Small intestine (tissue), 7 donors: ENCODE data around the gene TREH. TPM values are rescaled to one million over a fixed set of nuclear protein-coding genes. Genes with fewer than 3 reads are reported as not detected.

ENCODE experiments used
- DNase-seq, 2 donors: peaks; one replicate each; pipeline versions ENCODE4 v3.0.0 to v3.0.0-alpha.2; 2013
- FAIRE-seq: peaks from 2 replicates; lab custom pipeline; 2012; peaks lifted over from hg19 to GRCh38; lab: Jason Lieb, UNC
- H3K27ac ChIP-seq, 3 donors: one replicate each; pipeline ENCODE4 v1.5.1; 2013; ENCODE audit warnings: low read length in 2 of 3, mild to moderate bottlenecking in 2 of 3, control low read depth in 1 of 3, inconsistent platforms in 1 of 3, low read depth in 1 of 3, moderate library complexity in 1 of 3
- H3K27me3 ChIP-seq, 3 donors: one replicate each; pipeline ENCODE4 v1.6.1; 2013; ENCODE audit warnings: low read length in 3 of 3, inconsistent platforms in 1 of 3; ENCODE audit not compliant: control insufficient read depth in 3 of 3, insufficient read depth in 3 of 3
- H3K36me3 ChIP-seq, 3 donors: one replicate each; pipeline ENCODE4 v1.6.1; 2013; ENCODE audit warnings: low read length in 3 of 3, inconsistent platforms in 1 of 3, low read depth in 1 of 3, mild to moderate bottlenecking in 1 of 3, moderate library complexity in 1 of 3; ENCODE audit not compliant: control insufficient read depth in 3 of 3, insufficient read depth in 2 of 3
- H3K4me1 ChIP-seq, 3 donors: one replicate each; pipeline ENCODE4 v1.6.1; 2013; ENCODE audit warnings: low read length in 2 of 3, inconsistent platforms in 1 of 3, low read depth in 1 of 3, mild to moderate bottlenecking in 1 of 3, moderate library complexity in 1 of 3; ENCODE audit not compliant: control insufficient read depth in 3 of 3, insufficient read depth in 2 of 3
- H3K4me3 ChIP-seq, 3 donors: one replicate each; pipeline ENCODE4 v1.5.1; 2013; ENCODE audit warnings: low read length in 3 of 3, control low read depth in 1 of 3, inconsistent platforms in 1 of 3, low read depth in 1 of 3, mild to moderate bottlenecking in 1 of 3, moderate library complexity in 1 of 3
- H3K9me3 ChIP-seq, 2 donors: one replicate each; pipeline ENCODE4 v1.6.1; 2013; ENCODE audit warnings: low read depth in 1 of 2, low read length in 1 of 2; ENCODE audit not compliant: control insufficient read depth in 2 of 2, insufficient read depth in 1 of 2
- WGBS, 3 donors: extraction: QIAGEN DNeasy Blood & Tissue Kit; methylation state at CpG; one replicate each; pipeline ENCODE4 v1.1.7; 2013; 5-methylcytosine and 5-hydroxymethylcytosine counted together
- polyA plus RNA-seq, 4 donors: library from polyadenylated mRNA; stranded (reverse) in 3 of 4; unstranded in 1 of 4; fragments of 200-250 nt in 3 of 4; fragments of 120-200 nt in 1 of 4; gene quantifications; one replicate each; pipeline versions ENCODE4 v1.2.1 to v1.2.3, GENCODE V29; 2013
- donor health status: healthy with polysubstance abuse.
- donor health status: control.
- donor health status: control.
- donor health status: Bipolar disorder and iron deficiency.
- donor health status: healthy.

TREH gene
- polyA plus RNA-seq, 4 donors: 14.6 to 102 (median 76.3) TPM

GRCh38 chr11:118625036-118625690 is 54.3 kb downstream of the TREH start:
- H3K4me3 ChIP-seq: no peak overlapping the region
- peaks cover 4 to 33% (median 16%) of the 10 kb centered on the region in 3 donors for H3K4me1 ChIP-seq
- H3K9me3 ChIP-seq: no peaks in the 10 kb centered on the region
- H3K27me3 ChIP-seq: peaks cover 0 to 2% (median 0%) of the 10 kb centered on the region in 3 donors
- H3K27ac ChIP-seq: peak overlapping the region in 1 of 3 donors; percentile 6
- DNase-seq (no peak), FAIRE-seq (no peak)
- peaks cover 0 to 41% (median 0%) of the 10 kb centered on the region in 3 donors for H3K36me3 ChIP-seq
- 28 to 60% (median 43%) methylated on average over 6 of the region's 6 CpGs for WGBS, 3 donors

GRCh38 chr11:118623269-118623655 is 56.2 kb downstream of the TREH start:
- Histone ChIP-seq H3K27me3 (peaks cover 0 to 2% (median 0%) of the 10 kb centered on the region in 3 donors), H3K9me3 (no peaks in the 10 kb centered on the region), H3K4me3 (no peak overlapping the region), H3K36me3 (peaks cover 0 to 33% (median 0%) of the 10 kb centered on the region in 3 donors), H3K4me1 (peaks cover 2 to 30% (median 16%) of the 10 kb centered on the region in 3 donors), H3K27ac (peak overlapping the region in 2 of 3 donors; percentile 19 to 76)
- FAIRE-seq (no peak), DNase-seq (no peak)
- WGBS, 3 donors: 20 to 43% (median 37%) methylated on average over 4 of the region's 4 CpGs

- Histone ChIP-seq H3K27me3 (peaks cover 0 to 2% (median 0%) of the 10 kb centered on the region in 3 donors), H3K9me3 (no peaks in the 10 kb centered on the region), H3K4me1 (peaks cover 2 to 35% (median 16%) of the 10 kb centered on the region in 3 donors), H3K27ac (peak overlapping the region in 2 of 3 donors; percentile 36 to 76), H3K4me3 (peak overlapping the region in 1 of 3 donors; percentile 52), H3K36me3 (peaks cover 0 to 28% (median 0%) of the 10 kb centered on the region in 3 donors)
- FAIRE-seq (no peak), DNase-seq (peak; percentile 25 to 63)
- 26 to 50% (median 47%) methylated on average over 9 of the region's 9 CpGs for WGBS, 3 donors
Measured at GRCh38 chr11:118622376-118623268, 56.8 kb downstream of the TREH start.

- no peak for FAIRE-seq
- DNase-seq: no peak
- H3K9me3 ChIP-seq: no peaks in the 10 kb centered on the region
Measured at GRCh38 chr11:118621784-118622375, 57.6 kb downstream of the TREH start.

GRCh38 chr11:118621071-118621783 is 58.2 kb downstream of the TREH start:
- H3K9me3 ChIP-seq: no peaks in the 10 kb centered on the region
- H3K4me3 ChIP-seq: peak overlapping the region in 2 of 3 donors; percentile 37 to 52
- H3K4me1 ChIP-seq: peaks cover 2 to 37% (median 16%) of the 10 kb centered on the region in 3 donors
- peak; percentile 69 to 77 for DNase-seq
- peak overlapping the region in 2 of 3 donors; percentile 76 to 77 for H3K27ac ChIP-seq
- H3K36me3 ChIP-seq: peaks cover 0 to 29% (median 0%) of the 10 kb centered on the region in 3 donors
- no peak for FAIRE-seq
- peaks cover 0 to 2% (median 0%) of the 10 kb centered on the region in 3 donors for H3K27me3 ChIP-seq
- WGBS, 3 donors: 6 to 7% (median 7%) methylated on average over 37 to 38 of the region's 38 CpGs

More at GRCh38 chr11:118621784-118622375, 57.6 kb downstream of the TREH start:
- 59 to 80% (median 75%) methylated on average over 4 of the region's 4 CpGs for WGBS, 3 donors
- Histone ChIP-seq H3K36me3 (peaks cover 0 to 25% (median 0%) of the 10 kb centered on the region in 3 donors), H3K27me3 (peaks cover 0 to 2% (median 0%) of the 10 kb centered on the region in 3 donors), H3K4me1 (peaks cover 2 to 37% (median 16%) of the 10 kb centered on the region in 3 donors), H3K4me3 (peak overlapping the region in 2 of 3 donors; percentile 37 to 52), H3K27ac (peak overlapping the region in 2 of 3 donors; percentile 63 to 76)

GRCh38 chr11:118620529-118621070 is 58.9 kb downstream of the TREH start:
- DNase-seq (no peak), FAIRE-seq (no peak)
- H3K4me3 ChIP-seq: peak overlapping the region in 1 of 3 donors; percentile 29
- 59 to 68% (median 61%) methylated on average over 6 to 7 of the region's 7 CpGs for WGBS, 3 donors
- peaks cover 0 to 2% (median 0%) of the 10 kb centered on the region in 3 donors for H3K27me3 ChIP-seq
- peak overlapping the region in 2 of 3 donors; percentile 49 to 77 for H3K27ac ChIP-seq
- no peaks in the 10 kb centered on the region for H3K9me3 ChIP-seq
- peaks cover 2 to 35% (median 11%) of the 10 kb centered on the region in 3 donors for H3K4me1 ChIP-seq
- peaks cover 0 to 32% (median 0%) of the 10 kb centered on the region in 3 donors for H3K36me3 ChIP-seq

GRCh38 chr11:118619444-118620197 is 59.8 kb downstream of the TREH start:
- Histone ChIP-seq H3K9me3 (no peaks in the 10 kb centered on the region), H3K4me1 (peaks cover 2 to 35% (median 10%) of the 10 kb centered on the region in 3 donors), H3K36me3 (peaks cover 0 to 28% (median 0%) of the 10 kb centered on the region in 3 donors), H3K4me3 (no peak overlapping the region), H3K27ac (peak overlapping the region in 2 of 3 donors; percentile 62 to 83), H3K27me3 (peaks cover 0 to 2% (median 0%) of the 10 kb centered on the region in 3 donors)
- WGBS, 3 donors: 61 to 86% (median 77%) methylated on average over 6 of the region's 6 CpGs
- FAIRE-seq: no peak
- DNase-seq: no peak
